Stimulated activated naive CD8-positive, alpha-beta T cell treated with anti-CD3 and anti-CD28 coated beads, Interleukin-15, Interleukin-2, amounts not matched to agents 100 U/mL and 50 U/mL, for 24 hours (primary cell): ENCODE measurements around the gene DUSP14.
"Not testable (repeated sequence)": the region's sequence is repeated elsewhere in the genome, so short reads cannot be mapped to it uniquely, and the experiment has no call there.

Source experiments
- ATAC-seq: fragments of 150-1000 bp; cut with Tn5 transposase; one replicate; pipeline ENCODE4 v1.10.0; 2021
- DNase-seq: peaks from one replicate; pipeline ENCODE4 v3.0.0; 2021

DUSP14 gene

GRCh38 chr17:37489197-37490001, at the start of gene DUSP14:
DUSP14 (plus strand) TSS chr17:37489891; CDS start chr17:37512273, 22,382 bp downstream.
- DNase-seq = peak; percentile 84

GRCh38 chr17:37440424-37440823, 49.3 kb upstream of the DUSP14 start:
- DNase-seq (no peak), ATAC-seq (no peak)

More at GRCh38 chr17:37489197-37490001, at the start of gene DUSP14:
- ATAC-seq = peak; percentile 74

DNA sequence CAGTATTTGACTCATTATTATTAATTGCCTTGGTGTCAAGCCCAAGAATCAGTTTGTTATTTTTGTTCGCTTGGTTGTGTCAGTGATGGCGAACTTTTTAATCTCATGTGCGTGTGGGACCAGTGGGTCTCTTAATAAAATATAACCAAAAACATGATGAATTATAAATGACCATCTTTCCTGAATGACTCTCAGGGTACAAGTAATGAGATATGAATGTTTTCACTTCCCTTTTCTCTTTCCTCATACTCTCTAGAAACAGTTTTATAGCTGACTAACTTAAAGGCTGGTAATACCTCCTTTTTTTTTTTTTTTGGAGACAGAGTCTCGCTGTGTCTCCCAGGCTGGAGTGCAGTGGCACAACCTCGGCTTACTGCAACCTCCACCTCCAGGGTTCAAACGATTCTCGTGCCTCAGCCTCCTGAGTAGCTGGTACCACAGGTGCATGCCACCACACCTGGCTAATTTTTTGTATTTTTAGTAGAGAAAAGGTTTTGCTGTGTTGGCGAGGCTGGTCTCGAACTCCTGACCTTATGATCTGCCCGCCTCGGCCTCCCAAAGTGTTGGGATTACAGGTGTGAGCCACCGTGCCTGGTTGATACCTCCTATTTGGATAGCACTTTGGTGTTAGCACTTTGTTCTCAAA, 48.2 kb upstream of the DUSP14 start:
- not testable (repeated sequence) for ATAC-seq, DNase-seq

DNA sequence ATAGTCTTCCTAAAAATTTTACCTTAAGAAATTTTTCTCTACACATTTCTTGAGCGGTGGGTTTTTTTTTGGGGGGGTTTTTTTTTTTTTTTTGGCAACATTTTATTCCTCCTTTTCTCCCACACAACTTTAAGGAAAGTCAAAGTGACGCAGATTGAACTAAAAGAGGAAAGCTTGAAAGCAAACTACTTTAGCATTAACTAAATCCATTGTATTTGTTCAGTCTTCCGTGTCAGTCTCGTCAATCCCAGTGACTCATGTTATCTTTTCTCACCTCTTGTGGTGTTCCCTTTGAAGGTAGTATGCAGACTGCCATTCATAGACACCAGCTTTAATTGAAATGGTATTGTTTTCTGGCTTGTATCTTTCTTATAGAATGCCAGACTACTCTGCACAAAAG, 43.7 kb upstream of the DUSP14 start:
- no peak for DNase-seq
- no peak for ATAC-seq

GRCh38 chr17:37447641-37448040, 42.0 kb upstream of the DUSP14 start:
- DNase-seq = no peak

GRCh38 chr17:37450112-37450511, 39.6 kb upstream of the DUSP14 start:
- DNase-seq = no peak
- ATAC-seq = no peak

More at GRCh38 chr17:37447641-37448040, 42.0 kb upstream of the DUSP14 start:
- no peak for ATAC-seq

DNA sequence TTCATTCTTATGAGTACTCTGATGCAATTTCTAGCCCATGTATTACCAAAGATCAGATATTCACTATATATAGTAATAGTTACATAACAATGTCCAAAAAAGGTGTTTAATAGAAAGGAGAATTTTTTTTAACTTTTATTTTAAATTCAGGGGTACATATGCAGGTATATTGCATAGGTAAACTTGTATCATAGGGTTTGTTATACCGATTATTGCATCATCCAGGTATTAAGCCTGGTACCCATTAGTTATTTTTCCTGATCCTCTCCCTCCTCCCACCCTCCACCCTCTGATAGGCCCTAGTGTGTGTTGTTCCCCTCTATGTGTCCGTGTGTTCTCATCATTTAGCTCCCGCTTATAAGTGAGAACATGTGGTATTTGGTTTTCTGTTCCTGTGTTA, 31.9 kb upstream of the DUSP14 start:
- DNase-seq, ATAC-seq: not testable (repeated sequence)

- ATAC-seq = no peak
- no peak for DNase-seq
These were observed 30.9 kb upstream of the DUSP14 start for GRCh38 chr17:37458805-37459204.

GRCh38 chr17:37461668-37462067, 28.0 kb upstream of the DUSP14 start:
- ATAC-seq (peak; percentile 71), DNase-seq (no peak)

- DNase-seq (no peak), ATAC-seq (no peak)
These were observed 27.2 kb upstream of the DUSP14 start for GRCh38 chr17:37462492-37462891.

GRCh38 chr17:37463039-37463438, 26.7 kb upstream of the DUSP14 start:
- ATAC-seq (no peak), DNase-seq (no peak)

DNA sequence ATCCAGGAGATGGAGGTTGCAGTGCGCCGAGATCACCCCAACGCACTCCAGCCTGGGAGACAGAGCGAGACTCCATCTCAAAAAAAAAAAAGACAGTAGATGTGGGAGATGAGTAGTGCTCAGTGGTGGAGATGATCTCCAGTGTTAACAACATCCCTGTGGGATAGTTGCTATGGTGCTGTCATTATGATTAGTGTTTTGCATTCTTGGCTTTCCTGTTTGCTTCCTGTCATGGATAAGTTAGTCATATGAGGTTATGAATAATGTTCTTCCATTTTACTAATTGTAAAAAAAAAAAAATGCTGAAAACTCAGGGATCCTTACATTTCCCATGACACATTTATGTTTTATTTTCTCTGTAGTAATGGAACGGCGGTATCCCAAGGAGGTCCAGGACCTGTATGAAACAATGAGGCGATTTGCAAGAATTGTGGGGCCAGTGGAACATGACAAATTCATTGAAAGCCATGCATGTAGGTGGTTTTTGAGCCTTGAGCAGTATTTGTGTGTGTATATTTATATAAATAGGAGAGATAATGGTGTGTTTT, 24.5 kb upstream of the DUSP14 start:
- ATAC-seq (no peak), DNase-seq (no peak)

GRCh38 chr17:37466471-37466870, 23.2 kb upstream of the DUSP14 start:
- no peak for DNase-seq

GRCh38 chr17:37470181-37470580, 19.5 kb upstream of the DUSP14 start:
- no peak for ATAC-seq
- DNase-seq = no peak

More at GRCh38 chr17:37466471-37466870, 23.2 kb upstream of the DUSP14 start:
- ATAC-seq = no peak

DNA sequence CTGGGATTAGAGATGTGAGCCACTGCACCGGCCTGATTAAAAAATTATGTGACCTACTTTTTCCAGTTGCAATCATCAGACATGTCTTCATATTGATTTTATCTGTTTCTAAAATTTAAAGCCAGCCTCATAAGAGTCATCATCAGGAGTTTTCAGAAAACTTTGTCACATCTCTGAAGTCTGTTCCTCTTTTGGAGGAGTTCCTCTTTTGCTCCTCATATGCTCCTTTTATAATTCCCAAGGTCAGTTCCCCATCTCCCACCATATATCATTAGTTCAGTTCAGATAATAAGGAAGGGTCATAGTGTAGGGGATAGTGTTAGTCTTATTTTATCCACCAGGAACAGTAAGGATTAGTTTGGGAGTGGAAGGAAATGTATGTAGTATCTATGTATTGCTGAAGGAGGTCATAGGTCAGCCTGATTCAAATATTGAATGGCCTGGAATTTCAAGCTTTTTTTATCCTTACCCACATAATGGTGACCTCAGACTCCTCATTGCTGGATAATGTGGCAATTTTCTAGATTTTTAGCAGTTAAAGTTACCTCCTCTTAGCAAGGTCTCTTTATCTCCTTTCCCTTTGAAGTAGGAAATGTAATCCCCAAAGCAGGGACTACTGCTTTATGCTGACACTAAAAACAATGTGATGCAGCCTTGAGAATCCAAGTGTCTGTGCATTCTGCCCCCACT, 13.8 kb upstream of the DUSP14 start:
- no peak for ATAC-seq
- no peak for DNase-seq

- no peak for ATAC-seq
- DNase-seq = no peak
These were observed 13.1 kb upstream of the DUSP14 start for GRCh38 chr17:37476431-37477120.

DNA sequence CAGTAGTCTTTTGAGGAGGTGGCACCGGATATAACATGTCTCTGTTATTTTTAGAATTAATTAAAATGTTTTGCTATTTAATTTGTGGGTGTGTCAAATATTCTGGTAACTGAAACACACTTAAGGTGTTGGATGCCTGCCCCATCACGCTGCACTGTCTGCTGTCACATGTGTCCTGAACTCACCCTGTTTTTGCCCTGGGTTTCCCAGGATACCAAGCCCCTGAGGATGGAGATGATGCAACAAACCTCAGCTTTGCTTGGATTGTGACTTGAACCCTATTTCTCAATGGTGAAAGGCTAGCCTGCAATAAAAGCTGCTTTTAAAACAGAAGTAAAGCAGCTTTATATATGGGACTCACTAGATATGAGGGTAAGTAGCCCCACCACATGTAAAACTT, 11.5 kb upstream of the DUSP14 start:
- DNase-seq (no peak), ATAC-seq (no peak)

GRCh38 chr17:37479025-37479424, 10.7 kb upstream of the DUSP14 start:
- ATAC-seq (no peak), DNase-seq (no peak)

DNA sequence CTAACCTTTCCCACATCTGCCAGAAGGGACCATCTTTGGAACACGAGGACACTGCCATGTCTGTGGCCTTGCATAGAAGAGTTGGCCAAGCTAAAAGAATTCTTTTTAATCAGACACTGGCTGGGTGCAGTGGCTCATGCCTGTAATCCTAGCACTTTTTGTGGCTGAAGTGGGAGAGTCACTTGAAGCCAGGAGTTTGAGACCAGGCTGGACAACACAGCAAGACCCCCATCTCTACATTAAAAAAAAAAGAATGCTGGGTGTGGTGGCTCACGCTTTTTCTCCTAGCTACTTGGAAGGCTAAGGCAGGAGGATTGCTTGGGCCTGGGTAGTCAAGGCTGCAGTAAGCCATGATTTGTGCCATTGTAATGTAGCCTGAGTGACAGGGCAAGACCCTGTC, 9.3 kb upstream of the DUSP14 start:
- no peak for ATAC-seq
- no peak for DNase-seq

- ATAC-seq (no peak), DNase-seq (no peak)
These were observed 8.6 kb upstream of the DUSP14 start for GRCh38 chr17:37481001-37481665.

GRCh38 chr17:37483311-37484039, 6.2 kb upstream of the DUSP14 start:
- ATAC-seq (peak; percentile 67), DNase-seq (no peak)
